ENCODE results near the gene VGLL2.
"Not testable (repeated sequence)": the region's sequence is repeated elsewhere in the genome, so short reads cannot be mapped to it uniquely, and the experiment has no call there.

The VGLL2 gene

DNA sequence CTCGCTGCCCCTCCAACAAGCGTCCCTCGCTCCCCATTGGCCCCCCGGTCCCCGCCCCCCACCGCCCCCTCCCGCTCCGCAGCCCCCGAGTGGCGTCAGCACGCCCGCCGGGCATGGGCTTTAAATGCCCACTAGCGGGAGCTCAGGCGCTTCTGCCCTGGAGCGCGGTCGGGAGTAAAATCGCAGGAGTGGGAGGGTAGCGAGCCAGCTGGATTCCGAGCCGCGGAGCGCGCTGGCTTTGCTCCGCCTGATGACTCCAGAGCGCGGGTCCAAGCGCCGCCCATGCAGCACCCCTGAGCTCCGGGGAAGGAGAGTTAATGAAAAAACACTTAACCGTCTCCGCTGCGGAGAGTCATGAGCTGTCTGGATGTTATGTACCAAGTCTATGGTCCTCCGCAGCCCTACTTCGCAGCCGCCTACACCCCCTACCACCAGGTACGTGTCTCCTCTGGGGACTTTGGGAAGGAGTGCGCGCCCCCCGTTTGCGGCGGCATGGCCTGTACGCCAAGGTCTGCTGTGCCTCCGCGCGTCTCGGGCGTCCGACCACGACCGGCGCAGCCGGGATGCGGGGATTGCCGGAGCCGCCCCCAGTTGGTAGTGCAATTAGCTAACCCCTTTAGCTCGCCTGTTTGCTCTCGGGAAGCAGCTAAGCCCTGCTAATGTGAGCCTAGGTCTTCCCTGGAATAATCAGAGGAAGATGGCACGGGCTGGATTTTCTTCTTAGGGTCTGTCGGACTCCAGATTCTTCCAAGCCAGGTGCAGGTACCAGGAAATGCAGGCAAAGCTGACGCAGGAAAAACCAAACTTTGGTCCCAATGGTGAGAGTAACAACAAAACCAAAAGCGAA is at the start of gene VGLL2:
Gene VGLL2, plus strand, starts transcription at position 149 of the 847 bp plus-strand sequence. Its CDS starts 206 bp downstream, at position 355.
- H3K4me2 ChIP-seq, result no peak within 1 kb of the TSS

GRCh38 chr6:117222861-117223260 is 42.5 kb upstream of the VGLL2 start:
- H3K4me3 ChIP-seq, result no peak overlapping the region
- no peak overlapping the region for H3K27ac ChIP-seq
- no peaks in the 10 kb centered on the region for H4K20me1 ChIP-seq
- no peaks in the 10 kb centered on the region for H3K27me3 ChIP-seq
- TF ChIP-seq Cebpa-rat (IDR thresholded peaks at IDR 0.05), result no peak
- no peaks in the 10 kb centered on the region for H3K4me1 ChIP-seq
- H3K4me2 ChIP-seq, result no peak overlapping the region
- H3K9ac ChIP-seq, result no peak overlapping the region
- no peaks in the 10 kb centered on the region for H3K36me3 ChIP-seq
- H3K9me3 ChIP-seq, result no peaks in the 10 kb centered on the region

More for the DNA sequence above, at the start of gene VGLL2:
- Histone ChIP-seq H3K9me3 (peaks cover 30% of the 10 kb centered on the region), H3K9ac (no peak within 1 kb of the TSS), H3K27ac (no peak within 1 kb of the TSS), H3K4me1 (no peaks in the 10 kb centered on the region), H4K20me1 (no peaks in the 10 kb centered on the region), H3K27me3 (peaks cover 18% of the 10 kb centered on the region; the same call in 1 of the 2 replicates), H3K36me3 (no peaks in the 10 kb centered on the region), H3K4me3 (no peak within 1 kb of the TSS)
- no peak for TF ChIP-seq Cebpa-rat (IDR thresholded peaks at IDR 0.05)

DNA sequence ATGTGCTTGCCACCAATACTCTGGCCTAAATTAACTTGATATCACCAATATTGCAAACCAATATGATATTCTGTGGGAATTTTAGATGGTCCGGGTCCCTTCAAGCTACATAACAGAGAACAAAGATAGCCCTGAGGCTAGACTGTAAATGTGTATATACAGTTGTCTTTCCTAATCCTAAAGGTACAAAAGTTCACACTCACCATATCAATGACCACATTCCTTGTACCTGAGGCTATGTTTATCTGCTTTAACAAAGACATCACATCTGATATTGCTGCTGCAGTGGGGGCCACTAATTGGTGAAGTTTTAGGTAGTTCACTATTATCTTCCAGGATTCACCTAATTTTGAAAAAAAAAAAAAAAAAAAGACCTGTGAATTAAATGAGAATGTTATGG is 38.6 kb upstream of the VGLL2 start:
- no peaks in the 10 kb centered on the region for H3K9me3 ChIP-seq
- H3K9ac ChIP-seq, result no peak overlapping the region
- no peak overlapping the region for H3K4me2 ChIP-seq
- H4K20me1 ChIP-seq, result no peaks in the 10 kb centered on the region
- no peak overlapping the region for H3K27ac ChIP-seq
- H3K4me1 ChIP-seq, result no peaks in the 10 kb centered on the region
- H3K36me3 ChIP-seq, result no peaks in the 10 kb centered on the region
- TF ChIP-seq Cebpa-rat (IDR thresholded peaks at IDR 0.05), result no peak
- no peaks in the 10 kb centered on the region for H3K27me3 ChIP-seq
- H3K4me3 ChIP-seq, result no peak overlapping the region

GRCh38 chr6:117227245-117227962 is 38.0 kb upstream of the VGLL2 start:
- H4K20me1 ChIP-seq, result no peaks in the 10 kb centered on the region
- H3K4me3 ChIP-seq, result no peak overlapping the region
- H3K36me3 ChIP-seq, result no peaks in the 10 kb centered on the region
- no peaks in the 10 kb centered on the region for H3K9me3 ChIP-seq
- H3K4me1 ChIP-seq, result no peaks in the 10 kb centered on the region
- no peaks in the 10 kb centered on the region for H3K27me3 ChIP-seq
- H3K27ac ChIP-seq, result no peak overlapping the region
- no peak overlapping the region for H3K4me2 ChIP-seq
- H3K9ac ChIP-seq, result no peak overlapping the region
- TF ChIP-seq Cebpa-rat (IDR thresholded peaks at IDR 0.05), result no peak

- no peak overlapping the region for H3K4me2 ChIP-seq
- TF ChIP-seq Cebpa-rat (IDR thresholded peaks at IDR 0.05), result no peak
Measured at GRCh38 chr6:117228202-117228601, 37.2 kb upstream of the VGLL2 start.

GRCh38 chr6:117229870-117230269 is 35.5 kb upstream of the VGLL2 start:
- Histone ChIP-seq H3K9me3 (no peaks in the 10 kb centered on the region), H3K36me3 (no peaks in the 10 kb centered on the region), H3K27ac (no peak overlapping the region), H3K4me1 (no peaks in the 10 kb centered on the region), H3K9ac (no peak overlapping the region), H3K27me3 (no peaks in the 10 kb centered on the region), H3K4me3 (no peak overlapping the region), H4K20me1 (no peaks in the 10 kb centered on the region), H3K4me2 (no peak overlapping the region)
- TF ChIP-seq Cebpa-rat (IDR thresholded peaks at IDR 0.05), result no peak

More at GRCh38 chr6:117228202-117228601, 37.2 kb upstream of the VGLL2 start:
- no peaks in the 10 kb centered on the region for H3K4me1 ChIP-seq
- no peak overlapping the region for H3K9ac ChIP-seq
- H3K36me3 ChIP-seq, result no peaks in the 10 kb centered on the region
- H3K27ac ChIP-seq, result no peak overlapping the region
- H3K4me3 ChIP-seq, result no peak overlapping the region
- H4K20me1 ChIP-seq, result no peaks in the 10 kb centered on the region
- H3K27me3 ChIP-seq, result no peaks in the 10 kb centered on the region
- H3K9me3 ChIP-seq, result no peaks in the 10 kb centered on the region

DNA sequence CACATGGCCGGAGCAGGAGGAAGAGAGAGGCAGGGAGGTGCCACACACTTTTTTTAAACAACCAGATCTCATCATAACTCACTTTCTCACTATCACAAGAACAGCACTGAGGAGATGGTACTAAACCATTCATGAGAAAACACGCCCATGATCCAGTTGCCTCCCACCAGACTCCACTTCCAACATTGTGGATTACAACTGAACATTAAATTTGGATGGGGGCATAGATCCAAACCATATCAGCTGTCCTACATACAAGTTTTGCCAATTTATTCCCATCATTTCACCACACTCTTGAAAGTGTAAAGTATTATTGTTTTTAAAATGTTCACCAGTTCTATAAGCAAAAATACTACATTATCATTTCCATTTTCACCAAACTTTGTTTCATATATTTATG is 33.9 kb upstream of the VGLL2 start:
- TF ChIP-seq Cebpa-rat (IDR thresholded peaks at IDR 0.05), result no peak
- Histone ChIP-seq H3K27ac (no peak overlapping the region), H3K36me3 (no peaks in the 10 kb centered on the region), H3K4me3 (no peak overlapping the region), H3K9me3 (no peaks in the 10 kb centered on the region), H3K4me1 (no peaks in the 10 kb centered on the region), H3K27me3 (no peaks in the 10 kb centered on the region), H3K9ac (no peak overlapping the region), H4K20me1 (no peaks in the 10 kb centered on the region), H3K4me2 (no peak overlapping the region)

DNA sequence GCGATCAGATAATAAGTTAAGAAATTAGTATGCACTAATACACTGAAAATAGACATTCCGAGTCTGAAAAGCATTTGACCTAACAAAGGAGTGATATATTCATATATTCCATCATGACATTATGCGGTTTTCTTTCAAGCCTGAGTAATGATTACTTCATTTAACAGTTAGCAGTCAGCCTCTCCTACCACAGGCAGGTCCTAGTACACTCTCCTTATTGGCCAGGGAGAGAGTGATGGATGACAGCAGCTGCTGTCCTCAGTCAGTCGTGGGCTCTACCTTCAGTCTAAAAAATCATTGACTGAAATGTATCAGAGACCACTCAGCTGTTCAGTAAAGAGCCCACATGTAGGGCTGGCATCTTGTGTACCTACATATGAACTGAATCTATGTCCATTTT is 33.2 kb upstream of the VGLL2 start:
- Histone ChIP-seq H4K20me1 (no peaks in the 10 kb centered on the region), H3K27me3 (no peaks in the 10 kb centered on the region), H3K4me1 (no peaks in the 10 kb centered on the region), H3K9ac (no peak overlapping the region), H3K4me3 (no peak overlapping the region), H3K27ac (no peak overlapping the region), H3K4me2 (no peak overlapping the region), H3K9me3 (no peaks in the 10 kb centered on the region), H3K36me3 (no peaks in the 10 kb centered on the region)
- TF ChIP-seq Cebpa-rat (IDR thresholded peaks at IDR 0.05), result no peak

DNA sequence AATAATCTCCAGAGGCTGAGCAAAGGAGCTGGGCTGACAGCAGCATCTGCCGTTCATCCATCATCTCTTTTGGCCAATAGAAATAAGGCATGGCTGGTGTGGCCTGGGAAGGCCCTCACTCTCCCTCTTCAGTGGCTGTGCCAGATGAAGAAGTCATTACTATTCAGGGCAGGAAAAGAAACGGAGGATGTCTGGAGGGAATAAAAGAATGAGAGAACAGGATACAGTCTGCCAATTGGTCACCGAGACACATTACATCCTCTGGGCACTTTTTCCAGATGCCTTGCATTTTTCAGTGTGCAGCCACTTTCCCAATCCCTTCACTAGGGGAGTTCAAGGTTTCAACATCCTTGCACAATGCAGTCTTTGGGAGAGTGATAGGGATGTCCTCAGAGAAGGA is 32.2 kb upstream of the VGLL2 start:
- H3K4me2 ChIP-seq, result no peak overlapping the region
- no peaks in the 10 kb centered on the region for H3K4me1 ChIP-seq
- no peak overlapping the region for H3K4me3 ChIP-seq
- no peak overlapping the region for H3K27ac ChIP-seq
- H3K9ac ChIP-seq, result no peak overlapping the region
- no peak for TF ChIP-seq Cebpa-rat (IDR thresholded peaks at IDR 0.05)
- no peaks in the 10 kb centered on the region for H4K20me1 ChIP-seq
- H3K36me3 ChIP-seq, result no peaks in the 10 kb centered on the region
- no peaks in the 10 kb centered on the region for H3K9me3 ChIP-seq
- no peaks in the 10 kb centered on the region for H3K27me3 ChIP-seq

DNA sequence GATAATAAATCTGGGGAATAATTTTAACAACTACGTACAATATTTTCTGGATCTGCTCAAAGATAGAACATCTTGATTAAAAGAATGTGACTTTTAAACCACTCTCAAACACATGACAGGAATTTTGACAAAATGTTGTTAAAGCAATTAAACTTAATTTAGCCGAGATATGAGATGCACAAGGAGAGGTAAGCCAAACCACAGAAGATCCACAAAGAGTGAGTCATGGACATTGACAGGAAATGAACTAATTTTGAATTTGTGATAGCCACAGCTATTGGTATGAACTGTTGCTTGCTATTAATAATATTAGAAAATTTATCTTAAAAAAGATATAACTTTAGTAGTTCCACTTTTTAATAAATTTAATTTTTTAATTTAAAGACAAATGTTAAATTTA is 27.8 kb upstream of the VGLL2 start:
- Histone ChIP-seq H3K9ac (no peak overlapping the region), H3K27me3 (no peaks in the 10 kb centered on the region), H3K4me1 (no peaks in the 10 kb centered on the region), H3K27ac (no peak overlapping the region), H3K4me3 (no peak overlapping the region), H3K9me3 (no peaks in the 10 kb centered on the region), H3K4me2 (no peak overlapping the region), H4K20me1 (no peaks in the 10 kb centered on the region), H3K36me3 (no peaks in the 10 kb centered on the region)
- TF ChIP-seq Cebpa-rat (IDR thresholded peaks at IDR 0.05), result no peak

- not testable (repeated sequence) for H3K9me3 ChIP-seq, H4K20me1 ChIP-seq, H3K36me3 ChIP-seq, H3K4me1 ChIP-seq, H3K27ac ChIP-seq, H3K27me3 ChIP-seq, H3K4me3 ChIP-seq, H3K4me2 ChIP-seq, H3K9ac ChIP-seq
Measured at GRCh38 chr6:117244571-117244970, 20.8 kb upstream of the VGLL2 start.

DNA sequence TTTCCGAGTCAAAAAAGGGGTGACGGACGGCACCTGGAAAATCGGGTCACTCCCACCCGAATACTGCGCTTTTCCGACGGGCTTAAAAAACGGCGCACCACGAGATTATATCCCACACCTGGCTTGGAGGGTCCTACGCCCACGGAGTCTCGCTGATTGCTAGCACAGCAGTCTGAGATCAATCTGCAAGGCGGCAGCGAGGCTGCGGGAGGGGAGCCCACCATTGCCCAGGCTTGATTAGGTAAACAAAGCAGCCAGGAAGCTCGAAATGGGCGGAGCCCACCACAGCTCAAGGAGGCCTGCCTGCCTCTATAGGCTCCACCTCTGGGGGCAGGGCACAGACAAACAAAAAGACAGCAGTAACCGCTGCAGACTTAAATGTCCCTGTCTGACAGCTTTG is 20.4 kb upstream of the VGLL2 start:
- H3K27me3 ChIP-seq, H3K4me2 ChIP-seq, H3K9ac ChIP-seq, H3K9me3 ChIP-seq, H3K4me3 ChIP-seq, H3K27ac ChIP-seq, H4K20me1 ChIP-seq, H3K36me3 ChIP-seq, H3K4me1 ChIP-seq: not testable (repeated sequence)

Data from BLaER1 (cell line).